Measurements from ENCODE around the gene CHAF1B.

DNA sequence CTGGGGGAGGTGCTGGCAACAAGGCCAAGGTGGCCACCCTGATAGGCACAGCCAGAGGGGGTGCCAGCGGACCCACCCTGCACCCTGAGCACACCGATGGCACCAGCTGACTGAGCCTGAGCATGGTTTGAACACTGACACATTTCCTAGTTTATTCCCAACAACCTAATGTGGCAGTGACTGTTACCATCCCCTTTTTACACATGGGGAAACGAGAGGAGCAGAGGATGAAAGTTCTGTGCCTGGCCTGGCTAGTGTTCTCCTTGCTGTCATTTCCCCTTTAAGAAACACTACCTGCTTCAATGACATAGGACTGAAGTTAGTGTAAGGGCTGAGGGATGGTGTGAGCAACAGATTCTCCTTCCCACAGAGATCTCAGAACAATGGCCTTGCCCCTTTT is 79.4 kb downstream of the CHAF1B start:
- TF ChIP-seq, protein P1, sequence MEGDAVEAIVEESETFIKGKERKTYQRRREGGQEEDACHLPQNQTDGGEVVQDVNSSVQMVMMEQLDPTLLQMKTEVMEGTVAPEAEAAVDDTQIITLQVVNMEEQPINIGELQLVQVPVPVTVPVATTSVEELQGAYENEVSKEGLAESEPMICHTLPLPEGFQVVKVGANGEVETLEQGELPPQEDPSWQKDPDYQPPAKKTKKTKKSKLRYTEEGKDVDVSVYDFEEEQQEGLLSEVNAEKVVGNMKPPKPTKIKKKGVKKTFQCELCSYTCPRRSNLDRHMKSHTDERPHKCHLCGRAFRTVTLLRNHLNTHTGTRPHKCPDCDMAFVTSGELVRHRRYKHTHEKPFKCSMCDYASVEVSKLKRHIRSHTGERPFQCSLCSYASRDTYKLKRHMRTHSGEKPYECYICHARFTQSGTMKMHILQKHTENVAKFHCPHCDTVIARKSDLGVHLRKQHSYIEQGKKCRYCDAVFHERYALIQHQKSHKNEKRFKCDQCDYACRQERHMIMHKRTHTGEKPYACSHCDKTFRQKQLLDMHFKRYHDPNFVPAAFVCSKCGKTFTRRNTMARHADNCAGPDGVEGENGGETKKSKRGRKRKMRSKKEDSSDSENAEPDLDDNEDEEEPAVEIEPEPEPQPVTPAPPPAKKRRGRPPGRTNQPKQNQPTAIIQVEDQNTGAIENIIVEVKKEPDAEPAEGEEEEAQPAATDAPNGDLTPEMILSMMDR (IDR thresholded peaks at IDR 0.05; ENCODE audit: low read length), result no peak
- no peak for TF ChIP-seq EZH2 (IDR thresholded peaks at IDR 0.05; ENCODE audit: borderline replicate concordance, low read length)
